GM19455 (cell line): ENCODE data around the gene ANKRD13A.
"Not testable (repeated sequence)": the region's sequence is repeated elsewhere in the genome, so short reads cannot be mapped to it uniquely, and the experiment has no call there.

Experiments
- ATAC-seq: cut with Tn5 transposase; IDR thresholded peaks from one replicate; pipeline ENCODE4 v1.9.1; 2021; ENCODE audit not compliant: unreplicated experiment

The ANKRD13A gene

DNA sequence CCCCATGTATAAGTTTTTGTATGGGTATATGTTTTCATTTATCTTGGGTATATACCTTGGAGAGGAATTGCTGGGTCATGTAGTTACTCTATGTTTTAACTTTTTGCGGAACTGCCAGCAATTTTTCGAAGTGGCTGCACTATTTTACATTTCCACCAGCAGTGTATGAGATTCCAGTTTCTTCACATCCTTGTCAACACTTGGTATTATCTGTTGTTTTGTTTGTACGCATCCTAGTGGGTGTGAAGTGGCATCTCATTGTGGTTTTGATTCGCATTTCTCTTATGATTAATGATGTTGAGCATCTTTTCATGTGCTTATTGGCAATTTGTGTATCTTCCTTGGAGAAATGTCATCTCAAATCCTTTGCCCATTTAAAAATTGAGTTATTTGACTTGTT, 6.9 kb downstream of the ANKRD13A start:
- ATAC-seq, result no peak

DNA sequence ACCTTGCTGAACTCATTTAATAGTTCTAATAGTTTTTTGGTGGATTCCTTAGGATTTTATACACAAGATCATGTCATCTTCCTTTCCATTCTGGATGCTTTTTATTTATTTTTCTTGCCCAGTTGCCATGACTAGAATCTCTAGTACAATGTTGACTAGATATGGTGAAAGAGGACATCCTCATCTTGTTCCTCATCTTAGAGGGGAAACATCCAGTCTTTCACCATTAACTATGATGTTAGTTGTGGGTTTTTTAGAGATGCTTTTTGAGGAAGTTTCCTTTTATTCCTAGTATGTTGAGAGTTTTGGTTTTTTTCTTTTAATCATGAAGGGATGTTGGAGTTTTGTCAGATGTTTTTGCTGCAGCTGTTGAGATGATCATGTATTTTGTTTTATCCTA, 8.7 kb downstream of the ANKRD13A start:
- ATAC-seq, result no peak

- not testable (repeated sequence) for ATAC-seq
Observed at GRCh38 chr12:110008681-110009398, 9.6 kb downstream of the ANKRD13A start.

GRCh38 chr12:110010853-110011723, 11.9 kb downstream of the ANKRD13A start:
- ATAC-seq, result peak; percentile 35

DNA sequence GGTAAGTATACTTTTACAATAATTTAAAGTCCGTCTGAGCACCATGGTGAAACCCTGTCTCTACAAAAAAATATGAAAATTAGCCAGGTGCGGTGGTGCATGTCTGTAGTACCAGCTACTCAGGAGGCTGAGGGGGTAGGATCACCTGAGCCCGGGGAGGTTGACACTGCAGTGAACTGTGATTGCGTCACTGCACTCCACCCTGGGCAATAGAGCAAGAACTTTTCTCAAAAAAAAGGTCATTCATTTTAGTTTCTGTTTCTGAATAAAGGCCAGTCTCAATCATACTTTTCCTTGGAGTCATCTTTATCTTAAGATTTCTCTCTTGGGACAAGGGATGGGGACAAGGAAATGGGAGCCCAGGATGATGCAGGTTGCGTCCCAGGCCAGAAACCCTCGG, 12.9 kb downstream of the ANKRD13A start:
- ATAC-seq, result no peak

DNA sequence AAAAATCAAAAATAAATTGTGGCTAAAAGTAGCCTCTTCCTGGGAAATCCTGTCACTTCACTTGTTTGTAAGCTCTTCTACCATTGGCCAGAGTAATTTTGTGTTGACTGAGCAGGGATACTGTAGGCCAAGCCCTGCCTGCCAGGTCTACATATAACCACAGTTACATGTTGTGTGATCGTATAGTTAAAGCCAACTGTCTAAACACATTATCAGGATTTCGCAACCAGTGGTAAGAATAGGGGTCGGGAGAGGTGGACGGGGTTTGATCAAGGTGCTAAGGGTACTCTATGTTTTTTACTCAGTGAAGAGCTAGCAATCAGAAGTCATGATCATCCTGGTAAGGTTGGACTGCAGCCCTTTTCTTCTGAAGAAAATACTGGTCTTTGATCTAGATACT, 13.4 kb downstream of the ANKRD13A start:
- no peak for ATAC-seq

GRCh38 chr12:110015132-110015531, 15.9 kb downstream of the ANKRD13A start:
- no peak for ATAC-seq

- ATAC-seq, result no peak
Observed at GRCh38 chr12:110020956-110021355, 21.7 kb downstream of the ANKRD13A start.

DNA sequence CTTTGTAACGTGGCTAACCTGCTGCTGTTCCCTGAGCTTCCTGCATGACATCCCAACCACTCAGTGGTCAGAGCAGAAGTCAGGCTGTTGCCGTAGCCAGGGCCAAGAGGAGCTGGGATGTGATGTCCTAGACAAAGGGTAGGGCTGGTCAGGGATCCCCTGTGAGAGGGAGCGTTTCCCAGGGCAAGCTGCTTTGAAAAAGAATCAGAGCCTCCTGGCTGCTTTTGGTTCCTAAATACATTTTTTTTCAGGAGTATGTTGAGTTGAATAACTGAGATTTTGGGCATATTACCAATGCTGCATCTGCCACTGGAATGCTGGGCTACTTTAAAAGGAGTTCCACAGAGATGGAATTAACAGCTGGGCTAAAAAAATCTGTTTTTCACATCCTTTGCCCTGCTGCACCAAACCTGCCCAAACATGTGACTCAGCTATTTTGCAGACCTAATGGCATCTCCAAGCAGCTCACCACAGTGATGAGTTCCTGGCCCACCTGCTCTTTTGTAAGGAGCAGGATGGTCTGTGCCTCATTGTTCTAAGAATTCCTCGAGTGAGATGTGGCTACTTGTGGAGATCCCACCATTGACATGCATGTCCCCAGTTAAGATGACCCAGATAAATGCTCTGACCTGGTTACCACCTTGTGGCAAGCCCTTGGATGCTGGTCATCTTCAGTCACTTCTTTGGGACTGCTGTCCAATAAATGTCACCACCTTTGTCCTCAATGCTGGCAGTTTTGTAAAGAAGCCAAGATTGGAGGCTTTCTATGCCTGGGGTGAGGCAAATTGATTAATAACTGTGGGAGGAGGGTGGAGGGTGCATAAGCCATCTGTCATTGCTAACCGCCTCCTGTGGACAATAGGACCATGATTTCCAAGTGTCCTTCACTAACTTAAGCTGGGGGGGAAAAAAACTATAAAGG, 24.1 kb downstream of the ANKRD13A start:
- no peak for ATAC-seq

- ATAC-seq, result no peak
Observed at GRCh38 chr12:110024051-110024450, 24.8 kb downstream of the ANKRD13A start.

GRCh38 chr12:110028323-110028722, 29.1 kb downstream of the ANKRD13A start:
- no peak for ATAC-seq

- ATAC-seq, result no peak
Observed at GRCh38 chr12:110029290-110029815, 30.1 kb downstream of the ANKRD13A start.

DNA sequence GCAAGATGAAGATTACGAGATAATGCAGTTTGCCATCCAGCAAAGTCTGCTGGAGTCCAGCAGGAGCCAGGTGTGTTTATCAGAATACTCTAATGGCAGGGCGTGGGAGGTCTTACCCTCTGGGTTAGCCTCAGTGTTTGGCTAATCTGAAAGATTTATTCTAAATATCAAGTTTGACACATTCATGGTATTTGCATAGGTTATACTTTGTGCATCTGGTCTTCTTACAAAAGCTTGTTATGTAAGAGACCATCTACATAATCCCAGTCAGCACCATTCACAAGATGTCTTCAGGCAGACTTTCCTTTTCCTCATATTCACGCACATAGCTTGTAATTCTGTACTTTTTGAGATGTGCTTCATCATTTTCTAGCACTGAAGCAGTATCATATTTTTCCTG, 34.7 kb downstream of the ANKRD13A start:
- no peak for ATAC-seq

DNA sequence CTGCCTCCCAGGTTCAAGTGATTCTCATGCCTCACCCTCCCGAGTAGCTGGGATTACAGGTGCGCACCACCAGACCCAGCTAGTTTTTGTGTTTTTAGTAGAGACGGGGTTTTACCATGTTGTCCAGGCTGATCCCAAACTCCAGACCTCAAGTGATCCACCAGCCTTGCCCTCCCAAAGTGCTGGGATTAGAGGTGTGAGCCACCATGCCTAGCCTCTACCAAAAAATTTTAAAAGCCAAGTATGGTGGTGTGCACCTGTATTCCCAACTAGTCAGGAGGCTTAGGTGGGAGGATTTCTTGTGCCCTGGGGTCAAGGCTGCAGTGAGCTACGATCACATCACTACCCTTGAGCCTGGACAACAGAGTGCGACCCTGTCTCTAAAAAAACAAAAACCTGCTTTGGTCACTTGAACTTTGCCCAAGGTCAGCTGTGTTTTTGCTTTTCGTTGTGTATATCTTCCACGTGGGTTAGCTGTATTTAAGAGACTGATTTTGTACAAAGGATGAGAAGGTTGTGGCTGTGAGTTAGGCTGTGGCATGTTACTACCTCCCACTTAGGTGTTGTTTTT, 36.4 kb downstream of the ANKRD13A start:
- ATAC-seq, result no peak

DNA sequence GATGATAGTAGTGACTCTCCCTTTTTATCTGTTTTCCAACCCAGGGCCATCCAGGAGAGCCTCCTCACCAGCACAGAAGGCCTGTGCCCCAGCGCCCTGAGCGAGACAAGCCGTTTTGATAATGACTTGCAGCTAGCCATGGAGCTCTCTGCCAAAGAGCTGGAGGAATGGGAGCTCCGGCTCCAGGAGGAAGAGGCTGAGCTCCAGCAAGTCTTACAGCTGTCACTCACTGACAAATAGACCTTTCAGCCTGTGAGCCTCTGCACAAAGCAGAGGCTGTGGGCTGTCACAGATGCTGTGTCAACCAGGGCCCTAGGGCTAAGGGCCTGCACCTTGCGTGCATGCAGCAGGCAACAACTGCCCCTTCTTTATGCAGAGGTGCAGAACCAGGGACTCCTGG, 38.1 kb downstream of the ANKRD13A start:
- ATAC-seq, result no peak

DNA sequence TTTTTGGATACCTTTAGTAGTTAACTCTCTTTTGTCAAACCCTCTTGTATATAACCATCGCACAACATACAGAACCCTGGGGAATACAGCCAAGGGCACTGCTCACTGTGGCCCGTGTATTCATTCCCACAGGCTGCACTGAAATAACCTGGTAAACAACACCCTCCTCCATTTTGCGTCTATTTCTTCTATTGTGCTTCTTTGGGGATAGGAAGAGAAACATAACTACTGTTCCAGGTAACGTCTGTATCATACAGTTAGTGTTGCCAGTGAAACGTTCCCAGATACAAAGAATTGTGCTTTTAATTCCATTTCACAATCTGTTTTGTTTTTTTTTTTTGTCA, 39.5 kb downstream of the ANKRD13A start:
- ATAC-seq, result no peak

- no peak for ATAC-seq
Observed at GRCh38 chr12:110039085-110039807, 40.0 kb downstream of the ANKRD13A start.

DNA sequence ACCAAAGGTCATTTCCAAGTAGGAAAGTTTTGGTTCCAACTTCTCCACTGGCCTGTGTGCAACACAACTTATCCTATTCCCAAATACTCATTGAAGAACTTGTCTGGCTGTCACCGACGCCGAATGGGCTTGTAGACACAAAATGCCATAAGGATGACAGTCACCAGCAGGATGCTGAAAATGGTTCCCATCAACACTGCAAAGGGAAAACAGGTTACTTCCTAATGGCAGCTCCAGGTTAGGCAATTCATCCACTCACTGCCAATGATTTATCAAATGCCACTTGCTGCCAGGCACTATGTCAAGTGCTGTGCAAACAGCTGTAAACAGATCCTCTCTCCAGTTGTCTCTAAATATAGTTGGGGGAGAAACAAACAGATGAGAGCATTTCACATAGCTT, 43.0 kb downstream of the ANKRD13A start:
- ATAC-seq, result no peak

GRCh38 chr12:110046451-110047187, 47.4 kb downstream of the ANKRD13A start:
- no peak for ATAC-seq
